Ovary (tissue), 9 donors: Measurements from ENCODE around the gene ABL1. TPM values are rescaled to one million over a fixed set of nuclear protein-coding genes. Genes with fewer than 3 reads are reported as not detected.

Experiments
- DNase-seq, 5 donors: peaks; one replicate each; pipeline ENCODE4 v3.0.0-alpha.2; 2019 to 2020
- H3K27ac ChIP-seq, 2 donors: fragments of 200-600 bp; one replicate each; pipeline versions ENCODE4 v1.5.1 to v1.8.0; 2019 to 2022
- H3K27me3 ChIP-seq: fragments of 200-600 bp; one replicate; pipeline ENCODE4 v1.8.0; 2022
- H3K36me3 ChIP-seq: fragments of 200-600 bp; sonication (generic); one replicate; pipeline ENCODE4 v1.5.1; 2019
- H3K4me1 ChIP-seq: one replicate; pipeline ENCODE4 v1.8.1; 2013; ENCODE audit warnings: mild to moderate bottlenecking, moderate library complexity; ENCODE audit not compliant: insufficient read depth
- H3K4me3 ChIP-seq: fragments of 200-600 bp; sonication (generic); one replicate; pipeline ENCODE4 v1.5.1; 2017
- H3K9me3 ChIP-seq, 2 donors: fragments of 200-600 bp in 1 of 2; sonication (generic) in 1 of 2; one replicate each; pipeline versions ENCODE4 v1.5.1 to v1.8.1; 2013 to 2019; ENCODE audit warnings: mild to moderate bottlenecking in 1 of 2, moderate library complexity in 1 of 2
- CTCF ChIP-seq, 3 donors: fragments of 450-650 bp in 2 of 3; fragments of 200-600 bp in 1 of 3; IDR thresholded peaks; one replicate each; pipeline versions ENCODE4 v1.5.1 to v1.8.0; 2016 to 2022; ENCODE audit warnings: antibody characterized with exemption in 3 of 3, mild to moderate bottlenecking in 1 of 3
- EP300 ChIP-seq: sonication (generic); formaldehyde crosslinking; IDR thresholded peaks from one replicate; pipeline ENCODE4 v1.6.1; 2017; ENCODE audit warnings: antibody characterized with exemption
- POLR2A ChIP-seq: fragments of 450-650 bp; IDR thresholded peaks from one replicate; pipeline ENCODE4 v1.6.1; 2017; ENCODE audit warnings: antibody characterized with exemption, mild to moderate bottlenecking, moderate library complexity
- WGBS, 3 donors: extraction: QIAGEN DNeasy Blood & Tissue Kit in 1 of 3; methylation state at CpG; one replicate each; pipeline versions ENCODE4 v1.1.5 to v1.1.7; 2013 to 2017; 5-methylcytosine and 5-hydroxymethylcytosine counted together
- intact Hi-C, 4 donors: fragments of 100-400 bp; cut with DNase I; formaldehyde crosslinking; loops; one replicate each; pipeline versions ENCODE4 v1.11.0 to v1.15.1; 2022 to 2023
- polyA plus RNA-seq, 2 donors: library from polyadenylated mRNA; stranded (reverse); fragments of 200-250 nt in 1 of 2; fragments of 350-450 nt in 1 of 2; fragmentation: Illumina TruSeq in 1 of 2; extraction: RNeasy Lipid Tissue Mini Kit (QIAGEN cat#74804) in 1 of 2; gene quantifications; one replicate each; pipeline ENCODE4 v1.2.3, GENCODE V29; 2013 to 2014
- total RNA-seq, 7 donors: library from RNA; depleted of rRNA in 2 of 7; stranded (reverse); fragments of >200 nt in 2 of 7; fragmentation: NEBNext Ultra II Directional in 3 of 7; extraction: Animal tissue kit (Norgen Biotek cat#: 25700) in 3 of 7; gene quantifications; one replicate each; pipeline versions ENCODE4 v1.1.0 to v1.2.4, GENCODE V29; 2016 to 2023
- donor health status: DM: no; HTN: no; CAD: no; lungs with moderate emphysema.
- donor health status: DM: no; HTN: no; CAD: no.
- donor health status: Bipolar disorder and iron deficiency.
- donor health status: DM: yes; HTN: yes; CAD: no.
- donor health status: DM: no; HTN: no; CAD: no.
- donor health status: DM: yes; HTN: yes; CAD: no.

ABL1 gene
- total and polyA plus RNA-seq, 9 donors = 39.4 to 112 (median 75.1) TPM

- H3K36me3 ChIP-seq = no peaks in the 10 kb centered on the region
- H3K4me3 ChIP-seq = no peak overlapping the region
- no peaks in the 10 kb centered on the region for H3K27me3 ChIP-seq
- no peak for TF ChIP-seq EP300
- no peak for TF ChIP-seq CTCF (IDR thresholded peaks at IDR 0.05)
- TF ChIP-seq POLR2A = no peak
- 85 to 86% (median 85%) methylated on average over 9 of the region's 9 CpGs for WGBS, 3 donors
- intact Hi-C loops = no loop called here
- DNase-seq = no peak
- H3K4me1 ChIP-seq = peaks cover 15% of the 10 kb centered on the region
- no peaks in the 10 kb centered on the region for H3K9me3 ChIP-seq
- peak overlapping the region in 1 of 2 donors; percentile 27 for H3K27ac ChIP-seq
Measured at GRCh38 chr9:130849356-130849755, 14.3 kb downstream of the ABL1 start.

- no peak for DNase-seq
- no peak overlapping the region for H3K4me3 ChIP-seq
- intact Hi-C loops = no loop called here
- no peak overlapping the region for H3K27ac ChIP-seq
- TF ChIP-seq POLR2A = no peak
- no peak for TF ChIP-seq EP300
- no peak for TF ChIP-seq CTCF (IDR thresholded peaks at IDR 0.05)
- H3K9me3 ChIP-seq = no peaks in the 10 kb centered on the region
- H3K4me1 ChIP-seq = peaks cover 7% of the 10 kb centered on the region
- no peaks in the 10 kb centered on the region for H3K27me3 ChIP-seq
- H3K36me3 ChIP-seq = no peaks in the 10 kb centered on the region
- WGBS, 3 donors = 78 to 81% (median 81%) methylated on average over 7 of the region's 7 CpGs
Measured at GRCh38 chr9:130852801-130853200, 17.7 kb downstream of the ABL1 start.

GRCh38 chr9:130854092-130854491 lies 19.0 kb downstream of the ABL1 start:
- intact Hi-C loops = no loop called here

GRCh38 chr9:130854835-130855234 lies 19.8 kb downstream of the ABL1 start:
- Histone ChIP-seq H3K36me3 (no peaks in the 10 kb centered on the region), H3K27me3 (no peaks in the 10 kb centered on the region), H3K4me3 (no peak overlapping the region), H3K4me1 (peaks cover 3% of the 10 kb centered on the region), H3K9me3 (no peaks in the 10 kb centered on the region), H3K27ac (no peak overlapping the region)
- TF ChIP-seq EP300 (no peak), POLR2A (no peak), CTCF (IDR thresholded peaks at IDR 0.05) (no peak)
- DNase-seq = no peak
- intact Hi-C loops = no loop called here
- 91 to 94% (median 93%) methylated on average over 9 of the region's 9 CpGs for WGBS, 3 donors

More at GRCh38 chr9:130854092-130854491, 19.0 kb downstream of the ABL1 start:
- Histone ChIP-seq H3K9me3 (no peaks in the 10 kb centered on the region), H3K4me1 (peaks cover 3% of the 10 kb centered on the region), H3K36me3 (no peaks in the 10 kb centered on the region), H3K27me3 (no peaks in the 10 kb centered on the region), H3K4me3 (no peak overlapping the region), H3K27ac (no peak overlapping the region)
- no peak for DNase-seq
- 35 to 55% (median 44%) methylated on average over 8 of the region's 8 CpGs for WGBS, 3 donors
- no peak for TF ChIP-seq CTCF (IDR thresholded peaks at IDR 0.05)
- TF ChIP-seq POLR2A = no peak
- TF ChIP-seq EP300 = no peak
